OCI-LY7 (cell line): Measurements from ENCODE around the gene PDHA2. TPM values are rescaled to one million over a fixed set of nuclear protein-coding genes. Genes with fewer than 3 reads are reported as not detected.

Experiments
- Bru-seq: library from RNA; stranded (reverse); fragments of 400-500 nt; gene quantifications from one replicate; lab custom pipeline; 2021; lab: Mats Ljungman, UMichigan
- BruChase-seq, 2 experiments: library from RNA; stranded (reverse); fragments of 400-500 nt; gene quantifications; one replicate each; lab custom pipeline; 2021; lab: Mats Ljungman, UMichigan
- BruUV-seq: library from RNA; stranded (reverse); fragments of 400-500 nt; replicated peaks from 2 replicates; lab custom pipeline; 2021; lab: Mats Ljungman, UMichigan
- CTCF ChIA-PET: fragments of 300-600 bp; sonication (Branson Sonifier 250); formaldehyde crosslinking; loops from one replicate; lab custom pipeline; 2022; ENCODE audit warnings: antibody characterized with exemption; ENCODE audit not compliant: unreplicated experiment; lab: Charles Lee
- POLR2A ChIA-PET: fragments of 300-600 bp; sonication (Branson Sonifier 250); formaldehyde crosslinking; loops from one replicate; lab custom pipeline; 2022; ENCODE audit warnings: antibody characterized with exemption; lab: Charles Lee
- DNase-seq: peaks from one replicate; pipeline ENCODE4 v3.0.0-alpha.2; 2015; ENCODE audit warnings: low spot score
- H2AFZ ChIP-seq: fragments of 200-600 bp; sonication (generic), shearing (Covaris generic); 2 replicates; pipeline ENCODE4 v1.6.1; 2014; ENCODE audit warnings: mild to moderate bottlenecking, antibody characterized with exemption, low read length, moderate library complexity
- H3K27ac ChIP-seq: fragments of 200-600 bp; sonication (generic); 2 replicates; pipeline ENCODE4 v1.5.1; 2014; ENCODE audit warnings: mixed run types, low read depth, mild to moderate bottlenecking, moderate library complexity, low read length, inconsistent platforms; ENCODE audit not compliant: poor library complexity, severe bottlenecking
- H3K36me3 ChIP-seq: fragments of 200-600 bp; sonication (generic); 2 replicates; pipeline ENCODE4 v1.6.1; 2014; ENCODE audit warnings: mild to moderate bottlenecking, antibody characterized with exemption, low read length, moderate library complexity, mixed read lengths; ENCODE audit not compliant: insufficient read depth
- H3K4me1 ChIP-seq: fragments of 200-600 bp; sonication (generic); 2 replicates; pipeline ENCODE4 v1.5.1; 2014; ENCODE audit warnings: mild to moderate bottlenecking, low read length; ENCODE audit not compliant: insufficient read depth, poor library complexity, severe bottlenecking
- H3K4me2 ChIP-seq: fragments of 200-600 bp; sonication (generic); 2 replicates; pipeline ENCODE4 v1.6.1; 2014; ENCODE audit warnings: mild to moderate bottlenecking, low read length
- H3K4me3 ChIP-seq: fragments of 200-600 bp; sonication (generic); 2 replicates; pipeline ENCODE4 v1.5.1; 2014; ENCODE audit warnings: mild to moderate bottlenecking, low read depth, low read length; ENCODE audit not compliant: poor library complexity, severe bottlenecking
- H3K79me2 ChIP-seq: fragments of 200-600 bp; sonication (generic); 2 replicates; pipeline ENCODE4 v1.6.1; 2016; ENCODE audit warnings: low read depth, mild to moderate bottlenecking, low read length, moderate library complexity, mixed read lengths; ENCODE audit not compliant: insufficient read depth
- H3K9me2 ChIP-seq: fragments of 200-600 bp; sonication (generic); 2 replicates; pipeline ENCODE4 v1.6.1; 2016; ENCODE audit warnings: mild to moderate bottlenecking, low read length, mixed read lengths; ENCODE audit not compliant: insufficient read depth
- H3K9me3 ChIP-seq: fragments of 200-600 bp; sonication (generic); 2 replicates; pipeline ENCODE4 v1.6.1; 2014; ENCODE audit warnings: mild to moderate bottlenecking, mixed run types, low read length, mixed read lengths
- H4K20me1 ChIP-seq: fragments of 200-600 bp; sonication (generic); 2 replicates; pipeline ENCODE4 v1.6.1; 2014; ENCODE audit warnings: mild to moderate bottlenecking, antibody characterized with exemption, low read length, moderate library complexity, mixed read lengths; ENCODE audit not compliant: insufficient read depth
- CTCF ChIP-seq: fragments of 200-600 bp; sonication (generic); conservative IDR thresholded peaks from 2 replicates; pipeline ENCODE4 v1.5.1; 2014; ENCODE audit warnings: mild to moderate bottlenecking, antibody characterized with exemption, low read length, moderate library complexity, mixed read lengths
- EZH2phosphoT487 ChIP-seq: fragments of 200-600 bp; sonication (generic); IDR thresholded peaks from 2 replicates; pipeline ENCODE4 v1.6.1; 2018; ENCODE audit warnings: low read depth, borderline replicate concordance, mild to moderate bottlenecking, mixed run types, antibody characterized with exemption, low read length, moderate library complexity, mixed read lengths
- intact Hi-C: fragments of 100-400 bp; cut with micrococcal nuclease; formaldehyde crosslinking; loops from one replicate; pipeline ENCODE4 v1.10.0; 2022; ENCODE audit not compliant: unreplicated experiment
- long read RNA-seq: library from polyadenylated mRNA; stranded (forward); transcript quantifications from one replicate; pipeline ENCODE4 v2.0.0, GENCODE V29; 2022
- total RNA-seq, 2 experiments: library from RNA; depleted of rRNA in 1 of 2; stranded (reverse); fragments of >200 nt in 1 of 2; shearing (Covaris generic) in 1 of 2; gene quantifications; 2 replicates each; pipeline ENCODE4 v1.2.3, GENCODE V29; 2014 to 2022

PDHA2 gene
- not detected in 2 replicates for total RNA-seq (2014; rRNA removed; shearing (Covaris generic))
- total RNA-seq (2022), result not detected in 2 replicates
- not detected for Bru-seq, nascent RNA
- BruChase-seq, experiment 1, labeled RNA remaining after a 6-hour chase, result not detected
- not detected for BruChase-seq, experiment 2, labeled RNA remaining after a 2-hour chase
- long read RNA-seq, result 0 reads

- DNase-seq, result no peak
- Histone ChIP-seq H2AFZ (no peak within 1 kb of the TSS), H4K20me1 (no peaks in the 10 kb centered on the region), H3K9me3 (no peaks in the 10 kb centered on the region), H3K27ac (no peak within 1 kb of the TSS), H3K4me3 (no peak within 1 kb of the TSS), H3K4me1 (no peaks in the 10 kb centered on the region), H3K4me2 (no peak within 1 kb of the TSS), H3K79me2 (no peaks in the 10 kb centered on the region), H3K9me2 (no peaks in the 10 kb centered on the region), H3K36me3 (no peaks in the 10 kb centered on the region)
- ChIA-PET CTCF (no interaction called here), POLR2A (no interaction called here)
- intact Hi-C loops, result no loop called here
- TF ChIP-seq EZH2phosphoT487 (no peak), CTCF (no peak)
- BruUV-seq, result no TSS peak
Measured at GRCh38 chr4:95839891-95840290, at the start of gene PDHA2. Gene PDHA2, plus strand, starts transcription at chr4:95840093. Its CDS starts 58 bp downstream, at chr4:95840151.

DNA sequence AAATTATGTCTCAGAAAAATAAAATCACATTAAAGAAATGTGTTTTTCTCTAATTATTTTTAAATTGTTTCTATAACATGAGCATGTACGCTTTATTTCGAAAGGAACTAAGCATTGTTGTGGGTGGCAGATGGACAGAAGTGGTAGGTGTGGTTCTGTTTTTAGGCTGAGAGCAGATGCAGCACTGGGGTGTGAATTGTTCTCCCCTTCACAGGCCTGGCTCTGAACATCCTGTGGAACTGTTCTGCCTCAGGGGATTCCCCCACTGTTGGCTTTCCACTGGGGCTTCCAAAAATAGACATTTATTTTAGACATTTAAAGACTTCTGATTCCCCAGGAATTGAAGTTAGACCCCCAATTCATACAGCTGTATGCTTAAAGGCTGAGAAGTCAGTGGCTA, 41.9 kb upstream of the PDHA2 start:
- no peak for DNase-seq
- no peak overlapping the region for H3K4me3 ChIP-seq
- intact Hi-C loops, result no loop called here
- no peak overlapping the region for H3K27ac ChIP-seq
- H3K9me3 ChIP-seq, result no peaks in the 10 kb centered on the region
- no TSS peak for BruUV-seq
- TF ChIP-seq CTCF, result no peak
- no peak for TF ChIP-seq EZH2phosphoT487
- no peak overlapping the region for H3K4me2 ChIP-seq
- CTCF ChIA-PET, result no interaction called here
- POLR2A ChIA-PET, result no interaction called here
- no peaks in the 10 kb centered on the region for H3K36me3 ChIP-seq
- H2AFZ ChIP-seq, result no peak overlapping the region
- H3K9me2 ChIP-seq, result no peaks in the 10 kb centered on the region
- H3K79me2 ChIP-seq, result no peaks in the 10 kb centered on the region
- no peaks in the 10 kb centered on the region for H4K20me1 ChIP-seq
- no peaks in the 10 kb centered on the region for H3K4me1 ChIP-seq

DNA sequence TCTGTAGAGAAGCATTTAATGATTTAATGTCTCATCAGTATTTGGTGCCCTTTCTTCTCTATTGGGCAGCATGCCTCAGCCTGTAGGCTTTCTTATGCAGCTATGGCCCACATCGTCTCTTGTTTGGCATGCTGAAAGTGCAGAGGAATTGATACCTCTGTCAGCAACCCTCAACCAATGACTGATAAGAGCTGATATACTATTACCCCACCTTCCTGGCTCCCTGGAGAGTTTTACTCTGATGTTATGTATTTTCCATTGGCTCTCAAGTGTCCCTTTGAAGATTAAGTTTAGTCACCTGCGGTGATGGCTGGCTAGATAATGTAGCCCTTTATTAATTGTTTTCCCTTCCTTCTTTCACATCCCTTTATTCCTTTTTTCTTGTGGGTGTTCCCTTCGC, 41.2 kb upstream of the PDHA2 start:
- Histone ChIP-seq H3K4me2 (no peak overlapping the region), H3K4me1 (no peaks in the 10 kb centered on the region), H3K36me3 (no peaks in the 10 kb centered on the region), H3K27ac (no peak overlapping the region), H3K9me3 (no peaks in the 10 kb centered on the region), H3K79me2 (no peaks in the 10 kb centered on the region), H3K9me2 (no peaks in the 10 kb centered on the region), H4K20me1 (no peaks in the 10 kb centered on the region), H3K4me3 (no peak overlapping the region), H2AFZ (no peak overlapping the region)
- intact Hi-C loops, result no loop called here
- CTCF ChIA-PET, result no interaction called here
- no TSS peak for BruUV-seq
- POLR2A ChIA-PET, result no interaction called here
- no peak for DNase-seq
- TF ChIP-seq CTCF (no peak), EZH2phosphoT487 (no peak)
